Vagina (tissue), 2 donors: ENCODE results near the gene CHST12. TPM values are rescaled to one million over a fixed set of nuclear protein-coding genes. Genes with fewer than 3 reads are reported as not detected.

ENCODE experiments used
- DNase-seq, 2 donors: peaks; one replicate each; pipeline ENCODE4 v3.0.0-alpha.2; 2017; ENCODE audit errors: extremely low spot score in 2 of 2
- H3K27ac ChIP-seq: fragments of 200-600 bp; sonication (generic); one replicate; pipeline ENCODE4 v1.5.1; 2019
- H3K27me3 ChIP-seq: fragments of 200-600 bp; sonication (generic); one replicate; pipeline ENCODE4 v1.5.1; 2019
- H3K36me3 ChIP-seq, 2 donors: fragments of 200-600 bp; sonication (generic); one replicate each; pipeline ENCODE4 v1.5.1; 2017 to 2019
- H3K4me1 ChIP-seq: fragments of 200-600 bp; sonication (generic); one replicate; pipeline ENCODE4 v1.5.1; 2019
- H3K4me3 ChIP-seq, 2 donors: fragments of 200-600 bp; sonication (generic); 1 replicate in 1 of 2; 2 replicates in 1 of 2; pipeline ENCODE4 v1.5.1; 2016 to 2019
- H3K9me3 ChIP-seq: fragments of 200-600 bp; sonication (generic); one replicate; pipeline ENCODE4 v1.5.1; 2019
- CTCF ChIP-seq, 3 experiments: fragments of 450-650 bp in 2 of 3; fragments of 200-600 bp in 1 of 3; sonication (generic) in 1 of 3; IDR thresholded peaks; one replicate each; pipeline ENCODE4 v1.5.1; 2017 to 2019; ENCODE audit warnings: antibody characterized with exemption in 3 of 3, mild to moderate bottlenecking in 2 of 3, moderate library complexity in 2 of 3
- POLR2A ChIP-seq, 2 donors: fragments of 450-650 bp; IDR thresholded peaks; one replicate each; pipeline ENCODE4 v1.6.1; 2017; ENCODE audit warnings: antibody characterized with exemption in 2 of 2, mild to moderate bottlenecking in 2 of 2, moderate library complexity in 2 of 2
- POLR2AphosphoS5 ChIP-seq, 2 donors: sonication (generic); formaldehyde crosslinking; IDR thresholded peaks; one replicate each; pipeline ENCODE4 v1.9.0; 2017; ENCODE audit warnings: antibody characterized with exemption in 2 of 2, mild to moderate bottlenecking in 2 of 2, low read depth in 1 of 2; ENCODE audit not compliant: insufficient read depth in 1 of 2
- intact Hi-C: fragments of 100-400 bp; cut with DNase I; formaldehyde crosslinking; loops from one replicate; pipeline ENCODE4 v1.15.1; 2023
- total RNA-seq: library from RNA; depleted of rRNA; stranded (reverse); fragments of >200 nt; gene quantifications from one replicate; pipeline ENCODE4 v1.2.3, GENCODE V29; 2016

CHST12 gene
- 26.3 TPM for total RNA-seq

GRCh38 chr7:2403014-2403717, at the start of gene CHST12:
TSS of gene CHST12 (plus strand) at chr7:2403611. CDS start at chr7:2432640, 29,029 bp downstream.
- TF ChIP-seq CTCF (IDR thresholded peaks at IDR 0.05), result no peak
- TF ChIP-seq POLR2AphosphoS5 (IDR thresholded peaks at IDR 0.05; ENCODE audit: insufficient read depth in 1 of 2, low read depth in 1 of 2), result peak in 1 of 2 donors; percentile 62
- TF ChIP-seq POLR2A (IDR thresholded peaks at IDR 0.05), result peak in 1 of 2 donors; percentile 45
- H3K27me3 ChIP-seq, result no peaks in the 10 kb centered on the region
- H3K4me3 ChIP-seq, result peak within 1 kb of the TSS; percentile 77 to 92
- DNase-seq, result peak in 1 of 2 donors; percentile 93
- H3K9me3 ChIP-seq, result no peaks in the 10 kb centered on the region
- intact Hi-C loops, result no loop called here
- peak within 1 kb of the TSS; percentile 74 for H3K27ac ChIP-seq
- H3K36me3 ChIP-seq, result no peaks in the 10 kb centered on the region
- peaks cover 54% of the 10 kb centered on the region for H3K4me1 ChIP-seq

DNA sequence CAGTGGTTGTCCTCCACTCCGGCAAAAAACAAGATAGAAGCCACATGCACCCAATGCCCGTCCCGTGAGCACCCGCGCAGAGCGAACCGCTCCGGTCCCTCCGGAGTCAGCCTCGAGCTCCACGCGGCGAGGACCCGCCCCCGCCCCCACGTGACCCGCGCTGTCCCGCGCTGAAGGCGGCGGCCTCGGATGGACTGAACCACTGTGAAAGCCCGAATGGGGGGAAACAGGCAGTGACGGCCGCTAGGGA, 49.5 kb upstream of the CHST12 start:
- H3K27ac ChIP-seq, result peak overlapping the region; percentile 99
- DNase-seq, result peak in 1 of 2 donors; percentile 93
- no peaks in the 10 kb centered on the region for H3K36me3 ChIP-seq
- intact Hi-C loops, result loop anchor here (10.0 kb wide), 1 partner anchor 779 kb away; the partner anchor contains the start of gene PSMG3
- H3K4me3 ChIP-seq, result peak overlapping the region; percentile 99 to 100
- TF ChIP-seq POLR2A (IDR thresholded peaks at IDR 0.05) (no peak), POLR2AphosphoS5 (IDR thresholded peaks at IDR 0.05; ENCODE audit: insufficient read depth in 1 of 2, low read depth in 1 of 2) (peak in 1 of 2 donors; percentile 82)
- peaks cover 48% of the 10 kb centered on the region for H3K4me1 ChIP-seq
- no peaks in the 10 kb centered on the region for H3K9me3 ChIP-seq
- no peaks in the 10 kb centered on the region for H3K27me3 ChIP-seq

GRCh38 chr7:2354186-2354938, 49.0 kb upstream of the CHST12 start, which contains the start of gene EIF3B:
TSS of gene EIF3B (plus strand) at chr7:2354827. CDS start at chr7:2354922, 95 bp downstream.
- peak in 1 of 2 donors; percentile 21 for TF ChIP-seq POLR2A (IDR thresholded peaks at IDR 0.05)
- peak; percentile 82 to 84 for TF ChIP-seq POLR2AphosphoS5 (IDR thresholded peaks at IDR 0.05; ENCODE audit: insufficient read depth in 1 of 2, low read depth in 1 of 2)
- peak in 1 of 3 experiments; percentile 6 for TF ChIP-seq CTCF (IDR thresholded peaks at IDR 0.05)
- Histone ChIP-seq H3K4me3 (peak within 1 kb of the TSS; percentile 99 to 100), H3K27ac (peak within 1 kb of the TSS; percentile 99), H3K27me3 (no peaks in the 10 kb centered on the region), H3K36me3 (no peaks in the 10 kb centered on the region), H3K4me1 (peaks cover 53% of the 10 kb centered on the region), H3K9me3 (no peaks in the 10 kb centered on the region)
- intact Hi-C loops, result loop anchor here (10.0 kb wide), 1 partner anchor 780 kb away; the partner anchor contains the start of gene PSMG3
- peak in 1 of 2 donors; percentile 92 for DNase-seq

DNA sequence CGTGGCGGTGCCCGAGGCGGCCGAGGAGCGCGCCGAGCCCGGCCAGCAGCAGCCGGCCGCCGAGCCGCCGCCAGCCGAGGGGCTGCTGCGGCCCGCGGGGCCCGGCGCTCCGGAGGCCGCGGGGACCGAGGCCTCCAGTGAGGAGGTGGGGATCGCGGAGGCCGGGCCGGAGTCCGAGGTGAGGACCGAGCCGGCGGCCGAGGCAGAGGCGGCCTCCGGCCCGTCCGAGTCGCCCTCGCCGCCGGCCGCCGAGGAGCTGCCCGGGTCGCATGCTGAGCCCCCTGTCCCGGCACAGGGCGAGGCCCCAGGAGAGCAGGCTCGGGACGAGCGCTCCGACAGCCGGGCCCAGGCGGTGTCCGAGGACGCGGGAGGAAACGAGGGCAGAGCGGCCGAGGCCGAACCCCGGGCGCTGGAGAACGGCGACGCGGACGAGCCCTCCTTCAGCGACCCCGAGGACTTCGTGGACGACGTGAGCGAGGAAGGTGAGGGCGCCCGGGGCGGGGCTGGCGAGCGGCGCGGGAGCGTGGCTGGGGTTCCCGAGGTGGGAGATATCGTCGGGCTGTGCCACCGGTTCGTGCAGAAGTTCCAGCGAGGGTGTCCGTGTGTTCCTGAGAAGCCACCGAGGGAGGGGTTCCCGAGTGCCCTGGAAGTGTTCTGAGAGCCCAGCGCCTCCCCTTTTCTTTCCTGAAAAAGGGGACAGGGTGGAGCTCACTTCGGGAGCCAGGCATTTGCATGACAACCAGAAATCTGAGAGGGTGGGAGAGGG, 48.3 kb upstream of the CHST12 start:
- Histone ChIP-seq H3K4me3 (peak overlapping the region; percentile 99 to 100), H3K9me3 (no peaks in the 10 kb centered on the region), H3K27ac (peak overlapping the region; percentile 69), H3K4me1 (peaks cover 58% of the 10 kb centered on the region), H3K36me3 (no peaks in the 10 kb centered on the region), H3K27me3 (no peaks in the 10 kb centered on the region)
- DNase-seq, result no peak
- intact Hi-C loops, result loop anchor here (10.0 kb wide), 1 partner anchor 780 kb away; the partner anchor contains the start of gene PSMG3
- no peak for TF ChIP-seq POLR2AphosphoS5 (IDR thresholded peaks at IDR 0.05; ENCODE audit: insufficient read depth in 1 of 2, low read depth in 1 of 2)
- TF ChIP-seq POLR2A (IDR thresholded peaks at IDR 0.05), result no peak
- no peak for TF ChIP-seq CTCF (IDR thresholded peaks at IDR 0.05)

DNA sequence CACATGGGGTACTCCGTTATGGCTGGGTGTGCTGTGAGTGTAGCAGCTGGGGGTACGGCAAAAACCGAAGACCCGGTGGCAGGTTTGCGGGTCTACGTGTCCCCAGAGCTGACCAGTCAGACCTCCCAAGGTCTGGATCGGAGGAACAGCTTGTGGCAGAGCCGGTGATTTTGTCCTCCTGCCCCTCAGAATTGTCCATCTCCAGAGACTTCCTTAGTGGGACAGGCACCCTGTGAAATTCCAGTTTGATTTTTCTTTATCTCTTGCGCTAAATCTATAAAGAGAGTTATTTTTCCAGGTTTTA, 47.8 kb upstream of the CHST12 start:
- no peaks in the 10 kb centered on the region for H3K27me3 ChIP-seq
- peak overlapping the region; percentile 99 to 100 for H3K4me3 ChIP-seq
- no peak for DNase-seq
- TF ChIP-seq POLR2AphosphoS5 (IDR thresholded peaks at IDR 0.05; ENCODE audit: insufficient read depth in 1 of 2, low read depth in 1 of 2) (no peak), POLR2A (IDR thresholded peaks at IDR 0.05) (no peak), CTCF (IDR thresholded peaks at IDR 0.05) (no peak)
- no peaks in the 10 kb centered on the region for H3K36me3 ChIP-seq
- H3K4me1 ChIP-seq, result peaks cover 63% of the 10 kb centered on the region
- no peak overlapping the region for H3K27ac ChIP-seq
- intact Hi-C loops, result loop anchor here (10.0 kb wide), 1 partner anchor 781 kb away; the partner anchor contains the start of gene PSMG3
- no peaks in the 10 kb centered on the region for H3K9me3 ChIP-seq
